ENCODE results near the gene CROCC2.

The CROCC2 gene

GRCh38 chr2:240875228-240876034 lies 30.7 kb upstream of the CROCC2 start:
- no peak for DNase-seq (ENCODE audit: low read depth in 2 of 2)

- DNase-seq (ENCODE audit: low read depth in 2 of 2), result no peak
These were observed 30.1 kb upstream of the CROCC2 start for GRCh38 chr2:240876035-240876474.

- no peak for DNase-seq (ENCODE audit: low read depth in 2 of 2)
These were observed 29.5 kb upstream of the CROCC2 start for GRCh38 chr2:240876475-240877251.

GRCh38 chr2:240877460-240878340 lies 28.4 kb upstream of the CROCC2 start:
- no peak for DNase-seq (ENCODE audit: low read depth in 2 of 2)

- DNase-seq (ENCODE audit: low read depth in 2 of 2), result no peak
These were observed 27.7 kb upstream of the CROCC2 start for GRCh38 chr2:240878341-240878936.

GRCh38 chr2:240879105-240879504 lies 27.0 kb upstream of the CROCC2 start:
- DNase-seq (ENCODE audit: low read depth in 2 of 2), result no peak

GRCh38 chr2:240881913-240882312 lies 24.2 kb upstream of the CROCC2 start:
- no peak for DNase-seq (ENCODE audit: low read depth in 2 of 2)

GRCh38 chr2:240884221-240884620 lies 21.9 kb upstream of the CROCC2 start:
- no peak for DNase-seq (ENCODE audit: low read depth in 2 of 2)

GRCh38 chr2:240884745-240885144 lies 21.4 kb upstream of the CROCC2 start:
- no peak for DNase-seq (ENCODE audit: low read depth in 2 of 2)

- no peak for DNase-seq (ENCODE audit: low read depth in 2 of 2)
These were observed 20.6 kb upstream of the CROCC2 start for GRCh38 chr2:240885566-240885965.

GRCh38 chr2:240886023-240886565 lies 20.0 kb upstream of the CROCC2 start:
- DNase-seq (ENCODE audit: low read depth in 2 of 2), result no peak

GRCh38 chr2:240886678-240887609 lies 19.2 kb upstream of the CROCC2 start:
- DNase-seq (ENCODE audit: low read depth in 2 of 2), result no peak

- no peak for DNase-seq (ENCODE audit: low read depth in 2 of 2)
These were observed 18.5 kb upstream of the CROCC2 start for GRCh38 chr2:240887631-240888030.

GRCh38 chr2:240888130-240888889 lies 17.8 kb upstream of the CROCC2 start:
- DNase-seq (ENCODE audit: low read depth in 2 of 2), result no peak

GRCh38 chr2:240888890-240889573 lies 17.1 kb upstream of the CROCC2 start:
- DNase-seq (ENCODE audit: low read depth in 2 of 2), result no peak

- DNase-seq (ENCODE audit: low read depth in 2 of 2), result no peak
These were observed 16.3 kb upstream of the CROCC2 start for GRCh38 chr2:240889601-240890560.

GRCh38 chr2:240890691-240891090 lies 15.4 kb upstream of the CROCC2 start:
- DNase-seq (ENCODE audit: low read depth in 2 of 2), result no peak

Measured in stimulated activated CD8-positive, alpha-beta memory T cell treated with anti-CD3 and anti-CD28 coated beads, Interleukin-7, amount 100 ng/mL, for 1 hour (primary cell).